Heart left ventricle (tissue), 16 donors: ENCODE data around the gene ADSS1. TPM values are rescaled to one million over a fixed set of nuclear protein-coding genes. Genes with fewer than 3 reads are reported as not detected.

Source experiments
- ATAC-seq, 4 donors: fragments of 200-7000 bp; cut with Tn5 transposase; one replicate each; pipeline ENCODE4 v1.9.1; 2020 to 2022; ENCODE audit warnings: moderate library complexity in 4 of 4, mild to moderate bottlenecking in 3 of 4, moderate number of reproducible peaks in 1 of 4
- DNase-seq, 5 donors: peaks; one replicate each; pipeline ENCODE4 v3.0.0-alpha.2; 2020
- H3K27ac ChIP-seq, 12 donors: fragments of 200-600 bp; sonication (generic) in 4 of 12; one replicate each; pipeline versions ENCODE4 v1.5.0 to v1.8.0; 2016 to 2022; ENCODE audit warnings: mild to moderate bottlenecking in 2 of 12
- H3K27me3 ChIP-seq, 9 donors: fragments of 200-600 bp; sonication (generic) in 2 of 9; one replicate each; pipeline versions ENCODE4 v1.5.1 to v1.8.0; 2016 to 2022; ENCODE audit warnings: mild to moderate bottlenecking in 3 of 9
- H3K36me3 ChIP-seq, 9 donors: fragments of 200-600 bp; sonication (generic) in 2 of 9; one replicate each; pipeline versions ENCODE4 v1.5.0 to v1.8.0; 2018 to 2022; ENCODE audit warnings: mild to moderate bottlenecking in 2 of 9
- H3K4me1 ChIP-seq, 12 donors: fragments of 200-600 bp; sonication (generic) in 4 of 12; one replicate each; pipeline versions ENCODE4 v1.5.0 to v1.8.0; 2016 to 2022; ENCODE audit warnings: mild to moderate bottlenecking in 3 of 12
- H3K4me3 ChIP-seq, 12 donors: fragments of 200-600 bp; sonication (generic) in 4 of 12; one replicate each; pipeline versions ENCODE4 v1.5.0 to v1.8.0; 2017 to 2022; ENCODE audit warnings: mild to moderate bottlenecking in 9 of 12, moderate library complexity in 4 of 12
- H3K9me3 ChIP-seq, 12 donors: fragments of 200-600 bp; sonication (generic) in 4 of 12; one replicate each; pipeline versions ENCODE4 v1.5.0 to v1.8.0; 2016 to 2022; ENCODE audit warnings: mild to moderate bottlenecking in 1 of 12
- CTCF ChIP-seq, 12 donors: fragments of 200-600 bp; sonication (generic) in 4 of 12; IDR thresholded peaks; one replicate each; pipeline versions ENCODE4 v1.5.0 to v1.8.0; 2018 to 2022; ENCODE audit warnings: antibody characterized with exemption in 12 of 12, mild to moderate bottlenecking in 5 of 12
- POLR2A ChIP-seq, 2 donors: fragments of 450-650 bp; IDR thresholded peaks; one replicate each; pipeline ENCODE4 v1.6.1; 2017; ENCODE audit warnings: antibody characterized with exemption in 2 of 2, mild to moderate bottlenecking in 2 of 2, moderate library complexity in 2 of 2
- WGBS, 4 donors: extraction: QIAGEN DNeasy Blood & Tissue Kit in 2 of 4; methylation state at CpG; one replicate each; pipeline versions ENCODE4 v1.1.5 to v1.1.7; 2013 to 2018; 5-methylcytosine and 5-hydroxymethylcytosine counted together
- intact Hi-C, 10 donors: fragments of 100-400 bp; cut with DNase I; formaldehyde crosslinking; loops; one replicate each; pipeline versions ENCODE4 v1.11.1 to v1.14.2; 2022
- polyA plus RNA-seq, 2 donors: library from polyadenylated mRNA; stranded (reverse); fragments of 200-250 nt; gene quantifications; one replicate each; pipeline ENCODE4 v1.2.3, GENCODE V29; 2013
- total RNA-seq, 9 donors: library from RNA; depleted of rRNA in 2 of 9; stranded (reverse); fragments of >200 nt in 2 of 9; fragmentation: NEBNext Ultra II Directional in 3 of 9; extraction: Animal tissue kit (Norgen Biotek cat#: 25700) in 3 of 9; gene quantifications; one replicate each; pipeline versions ENCODE4 v1.1.0 to v1.2.4, GENCODE V29; 2016 to 2023
- donor health status: ischemic (EF 13 %, LVEDD 7.1; RV severe dilation, severe dysfunction).
- donor health status: healthy with polysubstance abuse.
- donor health status: DM: no; HTN: yes; CAD: no.
- donor health status: DM: no; HTN: no; CAD: no.
- donor health status: ischemic (EF 25% LVEDD 6.9; RV normal size, moderate dysfunction).
- donor health status: ischemic (EF 25% LVEDD 5.7; RV mildly dilated, moderate dysfunction).
- donor health status: healthy.
- donor health status: DM: yes; HTN: yes; CAD: no.
- donor health status: ischemic (EF 35%, LVEDD 5.7; RV mildly dilated, moderate dysfunction).
- donor health status: nonischemic (EF 11% LVEDD 7.7; RV severe dilation, severe dysfunction).
- donor health status: DM: yes; HTN: yes; CAD: no.
- donor health status: PGD.
- donor health status: ischemic (EF 29% LVEDD 5.4; RV normal size, mild dysfunction).
- donor health status: nonischemic (EF 23%, LVEDD 6.1; RV moderate dilation, normal function).

ADSS1 gene
- total and polyA plus RNA-seq, 11 donors: 64.7 to 258 (median 160) TPM

- intact Hi-C loops: no loop called here
- ATAC-seq (no peak), DNase-seq (peak in 2 of 5 donors; percentile 24 to 48)
- TF ChIP-seq CTCF (IDR thresholded peaks at IDR 0.05) (no peak), POLR2A (IDR thresholded peaks at IDR 0.05) (no peak)
- no peaks in the 10 kb centered on the region for H3K27me3 ChIP-seq
- no peaks in the 10 kb centered on the region for H3K36me3 ChIP-seq
- peaks cover 30 to 66% (median 56%) of the 10 kb centered on the region in 12 donors for H3K4me1 ChIP-seq
- peak overlapping the region in 8 of 12 donors; percentile 20 to 47 (median 31) for H3K4me3 ChIP-seq
- WGBS, 4 donors: 26 to 37% (median 31%) methylated on average over 11 to 12 of the region's 12 CpGs
- H3K27ac ChIP-seq: peak overlapping the region in 11 of 12 donors; percentile 76 to 90 (median 82)
- no peaks in the 10 kb centered on the region for H3K9me3 ChIP-seq
These were observed 41.9 kb upstream of the ADSS1 start for GRCh38 chr14:104682107-104682593.

- no peaks in the 10 kb centered on the region for H3K36me3 ChIP-seq
- H3K9me3 ChIP-seq: no peaks in the 10 kb centered on the region
- H3K4me1 ChIP-seq: peaks cover 30 to 66% (median 55%) of the 10 kb centered on the region in 12 donors
- H3K27ac ChIP-seq: no peak overlapping the region
- TF ChIP-seq CTCF (IDR thresholded peaks at IDR 0.05): no peak
- no peak for TF ChIP-seq POLR2A (IDR thresholded peaks at IDR 0.05)
- DNase-seq: peak in 3 of 5 donors; percentile 5 to 58 (median 15)
- H3K4me3 ChIP-seq: no peak overlapping the region
- no peak for ATAC-seq
- 90 to 92% (median 91%) methylated on average over 22 of the region's 22 CpGs for WGBS, 4 donors
- H3K27me3 ChIP-seq: no peaks in the 10 kb centered on the region
- intact Hi-C loops: no loop called here
These were observed 40.2 kb upstream of the ADSS1 start for GRCh38 chr14:104683653-104684448.

GRCh38 chr14:104684449-104684821, 39.6 kb upstream of the ADSS1 start:
- no peak for TF ChIP-seq POLR2A (IDR thresholded peaks at IDR 0.05)
- no peak for TF ChIP-seq CTCF (IDR thresholded peaks at IDR 0.05)
- no peaks in the 10 kb centered on the region for H3K36me3 ChIP-seq
- H3K27ac ChIP-seq: no peak overlapping the region
- DNase-seq: peak in 2 of 5 donors; percentile 4 to 20
- H3K4me3 ChIP-seq: no peak overlapping the region
- WGBS, 4 donors: 94 to 98% (median 95%) methylated on average over 10 of the region's 10 CpGs
- H3K27me3 ChIP-seq: no peaks in the 10 kb centered on the region
- H3K4me1 ChIP-seq: peaks cover 31 to 66% (median 53%) of the 10 kb centered on the region in 12 donors
- no peak for ATAC-seq
- no peaks in the 10 kb centered on the region for H3K9me3 ChIP-seq
- intact Hi-C loops: no loop called here

GRCh38 chr14:104685216-104685997, 38.6 kb upstream of the ADSS1 start:
- Histone ChIP-seq H3K9me3 (no peaks in the 10 kb centered on the region), H3K4me3 (no peak overlapping the region), H3K4me1 (peaks cover 27 to 64% (median 49%) of the 10 kb centered on the region in 12 donors), H3K27me3 (no peaks in the 10 kb centered on the region), H3K36me3 (no peaks in the 10 kb centered on the region), H3K27ac (no peak overlapping the region)
- DNase-seq (peak in 3 of 5 donors; percentile 5 to 55 (median 25)), ATAC-seq (no peak)
- intact Hi-C loops: no loop called here
- 80 to 83% (median 81%) methylated on average over 4 of the region's 4 CpGs for WGBS, 4 donors
- TF ChIP-seq POLR2A (IDR thresholded peaks at IDR 0.05) (no peak), CTCF (IDR thresholded peaks at IDR 0.05) (no peak)
